SK-MEL-5 (cell line): ENCODE results near the gene COL9A1. TPM values are rescaled to one million over a fixed set of nuclear protein-coding genes. Genes with fewer than 3 reads are reported as not detected.

Source experiments
- DNase-seq: peaks from one replicate; pipeline ENCODE4 v3.0.0-alpha.2; 2016; ENCODE audit warnings: low read depth, low spot score
- in situ Hi-C: cut with HindIII; loops from 2 replicates; pipeline ENCODE4 v1.10.0; 2016; ENCODE audit warnings: low sequenced_read_pairs, high pct_unique_total_duplicates, low pct_unique_long_range_greater_than_20kb
- total RNA-seq: library from RNA; depleted of rRNA; stranded (reverse); fragments of >200 nt; shearing (Covaris generic); gene quantifications from 2 replicates; pipeline ENCODE4 v1.2.3, GENCODE V29; 2014

COL9A1 gene
- total RNA-seq, 1 experiment from 2014 or later, result 3.6 TPM

DNA sequence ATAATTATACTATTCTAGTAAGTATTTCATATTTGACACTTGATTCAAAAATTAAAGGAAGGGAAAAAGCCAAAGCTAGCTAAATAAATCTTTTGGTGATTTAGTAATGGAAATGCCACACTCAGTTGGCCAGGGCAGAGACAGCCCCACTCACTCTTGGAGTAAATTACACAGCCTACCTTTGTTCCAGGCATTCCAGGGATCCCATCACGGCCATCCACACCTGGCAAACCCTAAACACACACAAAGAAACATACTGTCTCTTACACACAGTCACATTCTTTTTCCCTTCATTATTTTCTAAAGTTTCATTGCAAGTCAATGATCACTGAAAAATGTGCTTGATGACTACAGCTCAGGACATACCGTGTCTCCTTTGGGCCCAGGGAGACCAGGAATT lies 48.1 kb downstream of the COL9A1 start:
- DNase-seq, result no peak
- in situ Hi-C loops, result no loop called here

DNA sequence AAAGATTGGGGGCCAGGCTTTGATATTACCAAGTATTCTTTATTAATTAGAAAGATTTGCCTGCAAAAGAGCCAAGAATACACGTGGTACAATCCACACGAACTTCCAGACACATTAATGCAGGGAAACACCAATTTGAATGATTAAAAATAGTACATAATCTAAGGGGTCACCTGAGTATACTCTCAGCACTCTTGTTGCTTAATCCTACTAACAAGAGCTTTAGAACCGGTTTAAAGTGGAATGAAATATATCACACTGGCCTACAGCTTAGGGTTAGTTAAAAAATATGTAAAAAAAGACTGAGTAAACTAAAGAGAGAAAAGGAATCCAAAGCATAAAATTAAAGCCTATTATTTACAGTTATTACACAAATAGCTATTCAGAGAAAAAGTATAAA lies 49.0 kb downstream of the COL9A1 start:
- DNase-seq, result no peak
- in situ Hi-C loops, result no loop called here

DNA sequence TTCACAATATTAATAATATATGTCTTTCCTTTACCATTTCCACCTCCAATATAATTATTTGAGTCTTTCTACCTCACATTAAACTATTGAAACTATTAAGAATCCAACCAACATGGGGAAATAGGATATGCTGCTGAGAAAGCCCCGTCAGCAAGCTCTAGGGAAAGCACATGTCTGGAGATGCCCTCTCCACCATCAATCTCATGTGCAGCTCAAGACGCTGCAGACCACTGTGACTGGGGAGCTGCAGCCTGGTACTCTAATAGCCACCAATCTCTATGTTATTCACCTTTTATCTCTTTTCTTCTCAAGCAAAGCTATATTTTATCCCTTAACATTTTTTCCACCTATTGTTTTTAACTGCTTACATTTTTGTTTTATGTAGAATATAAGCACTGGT lies 50.3 kb downstream of the COL9A1 start:
- in situ Hi-C loops, result no loop called here
- no peak for DNase-seq

DNA sequence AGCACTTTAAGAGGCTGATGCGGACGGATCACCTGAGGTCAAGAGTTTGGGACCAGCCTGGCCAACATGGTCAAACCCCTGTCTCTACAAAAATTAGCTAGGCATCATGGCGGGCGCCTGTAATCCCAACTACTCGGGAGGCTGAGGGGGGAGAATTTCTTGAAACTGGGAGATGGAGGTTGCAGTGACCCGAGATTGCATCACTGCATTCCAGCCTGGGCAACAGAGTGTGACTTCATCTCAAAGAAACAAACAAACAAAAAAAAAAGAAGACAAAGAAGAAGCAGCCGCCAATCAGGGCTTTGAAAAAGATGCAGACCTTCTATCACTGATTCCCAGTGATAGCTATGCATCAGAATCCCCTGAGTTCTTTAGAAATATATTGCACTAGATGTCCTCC lies 56.8 kb downstream of the COL9A1 start:
- in situ Hi-C loops, result no loop called here
- DNase-seq, result no peak

DNA sequence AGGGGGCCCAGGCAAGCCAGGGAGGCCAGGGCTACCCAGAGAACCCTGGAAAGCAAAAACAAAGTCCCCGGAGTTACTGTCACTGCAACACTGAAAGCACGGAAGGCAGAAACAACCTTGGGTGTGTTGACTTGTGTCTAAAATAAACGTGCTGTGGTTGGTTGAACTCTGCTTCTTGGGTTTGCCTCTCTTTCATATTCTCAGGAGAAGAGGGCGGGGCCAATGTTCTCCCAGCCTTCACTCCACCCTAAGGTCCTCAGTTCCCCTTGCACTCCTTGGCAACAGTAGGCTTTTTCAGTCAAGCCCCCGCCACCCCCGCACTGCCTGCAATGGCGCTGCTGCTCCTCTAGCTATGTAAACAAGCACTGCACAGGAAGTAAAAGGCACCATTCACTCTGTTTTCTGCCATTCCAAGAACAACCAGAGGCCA lies 60.9 kb downstream of the COL9A1 start:
- in situ Hi-C loops, result no loop called here
- peak; percentile 16 for DNase-seq

DNA sequence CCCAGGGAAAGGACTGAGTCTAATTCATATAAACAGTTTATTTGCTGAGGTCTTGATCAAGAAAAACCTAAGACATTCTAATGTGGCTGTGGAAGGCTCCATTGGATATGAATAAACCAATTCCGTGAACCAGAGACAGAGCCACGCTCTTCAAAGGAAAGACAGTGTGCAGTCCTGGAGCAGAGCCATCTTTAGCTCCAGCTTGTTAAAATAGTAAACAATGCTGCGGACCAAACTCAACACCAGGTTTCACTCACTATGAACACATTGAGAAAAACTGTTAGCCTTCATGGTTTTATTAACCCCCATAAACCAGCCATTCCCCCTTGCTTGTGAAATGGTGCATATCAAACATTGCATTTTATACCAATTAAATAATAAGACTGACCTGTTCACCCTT lies 61.9 kb downstream of the COL9A1 start:
- in situ Hi-C loops, result no loop called here
- no peak for DNase-seq

DNA sequence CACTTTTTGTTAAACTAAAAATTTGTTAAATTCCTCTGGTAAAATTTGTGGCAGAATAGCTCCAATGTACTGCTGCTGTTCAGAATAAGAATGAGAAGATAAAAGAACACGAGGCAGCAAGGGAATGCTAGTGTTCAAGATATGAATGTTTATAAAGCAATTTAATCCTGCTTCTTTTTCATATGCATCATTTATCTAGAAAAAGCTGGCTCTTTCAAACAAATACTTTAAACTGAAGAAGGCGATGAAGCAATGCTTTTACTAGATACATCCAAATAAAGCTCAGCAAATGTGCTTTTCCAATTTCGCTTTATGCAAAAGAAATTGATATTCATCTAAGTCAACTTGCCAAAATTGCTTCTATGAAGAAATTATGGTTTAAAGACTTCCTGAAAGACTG lies 66.5 kb downstream of the COL9A1 start:
- in situ Hi-C loops, result no loop called here
- no peak for DNase-seq

DNA sequence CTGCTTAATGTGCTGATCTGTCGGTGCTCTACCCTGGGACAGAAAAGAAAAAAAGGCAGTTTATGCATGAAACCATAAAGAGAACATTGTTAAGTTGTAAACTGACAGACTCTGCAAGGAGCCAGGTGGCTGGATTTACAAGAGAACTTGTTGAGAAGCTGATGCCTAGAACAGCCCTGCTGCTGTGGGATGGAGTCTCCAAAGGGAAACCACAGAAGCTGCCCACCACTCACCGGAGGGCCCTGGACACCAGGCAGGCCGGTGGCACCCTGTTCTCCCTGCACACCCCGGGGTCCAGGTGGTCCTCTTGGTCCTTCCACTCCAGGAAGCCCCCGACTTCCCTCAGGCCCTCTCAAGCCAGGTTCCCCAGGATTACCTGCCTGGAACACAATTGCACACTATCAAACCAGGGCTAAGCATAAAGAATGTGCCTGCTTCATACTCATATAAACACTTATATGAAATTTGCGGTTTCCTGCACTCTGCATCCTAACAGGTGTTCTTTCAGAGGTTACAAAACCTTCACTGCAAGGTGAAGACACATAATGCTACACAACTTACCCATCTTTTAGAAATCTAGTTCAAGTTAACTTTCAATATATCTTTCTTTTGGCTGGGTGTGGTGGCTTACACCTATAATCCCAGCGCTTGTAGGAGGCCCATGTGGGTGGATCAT lies 68.2 kb downstream of the COL9A1 start:
- DNase-seq, result no peak
- in situ Hi-C loops, result no loop called here

DNA sequence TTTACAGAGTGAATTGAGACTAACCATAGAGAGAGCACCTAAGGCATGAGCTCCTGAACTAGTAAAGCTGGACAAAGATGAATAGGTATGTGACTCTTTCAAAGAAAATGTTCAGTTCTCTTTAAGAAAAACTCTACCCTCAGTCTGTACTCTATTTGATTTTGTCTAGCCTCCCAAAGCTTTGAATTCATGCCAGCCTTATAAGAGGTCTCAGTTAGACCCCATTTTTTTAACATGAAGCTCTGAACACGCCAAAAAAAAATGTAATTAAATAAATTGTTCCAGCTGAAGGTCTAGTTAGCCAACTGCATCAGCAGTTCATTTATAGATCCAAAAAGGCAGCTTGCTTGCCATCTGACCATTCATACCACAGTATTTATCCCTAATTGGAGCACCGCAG lies 71.6 kb downstream of the COL9A1 start:
- in situ Hi-C loops, result no loop called here
- DNase-seq, result no peak

DNA sequence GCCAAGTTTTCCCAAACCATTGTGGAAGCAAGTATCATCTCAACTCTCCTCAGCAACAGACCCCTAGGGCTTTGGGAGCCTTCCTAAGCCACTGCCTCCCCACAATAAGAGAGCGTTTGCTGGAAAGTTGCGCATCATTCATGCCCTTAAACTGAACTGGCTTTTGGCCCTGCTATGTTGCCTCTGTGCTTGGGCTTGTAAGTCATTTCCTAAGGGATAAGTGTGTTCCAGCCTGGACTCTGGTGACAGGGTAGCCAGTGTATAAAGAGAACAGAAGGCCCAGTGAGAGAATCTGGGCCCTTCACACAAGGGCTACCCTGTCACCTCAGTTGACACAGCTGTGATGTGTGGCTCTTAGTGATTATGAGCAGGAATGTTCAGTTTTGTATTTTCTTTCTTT lies 77.8 kb downstream of the COL9A1 start:
- in situ Hi-C loops, result no loop called here
- DNase-seq, result peak; percentile 34

DNA sequence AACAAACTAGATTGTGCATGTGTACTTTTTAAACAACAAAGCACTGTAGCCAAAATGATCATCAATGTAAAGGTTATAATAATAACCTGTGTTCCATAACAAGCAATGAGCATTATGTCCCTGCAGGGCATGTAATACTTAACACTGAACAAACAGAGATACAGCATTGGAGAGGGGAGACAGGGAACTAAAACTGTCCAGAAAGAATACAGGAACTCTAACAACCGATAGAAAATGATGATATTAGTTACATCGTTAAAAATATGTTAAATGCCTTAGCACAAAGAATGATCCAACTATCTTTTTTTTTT lies 80.5 kb downstream of the COL9A1 start:
- in situ Hi-C loops, result no loop called here

DNA sequence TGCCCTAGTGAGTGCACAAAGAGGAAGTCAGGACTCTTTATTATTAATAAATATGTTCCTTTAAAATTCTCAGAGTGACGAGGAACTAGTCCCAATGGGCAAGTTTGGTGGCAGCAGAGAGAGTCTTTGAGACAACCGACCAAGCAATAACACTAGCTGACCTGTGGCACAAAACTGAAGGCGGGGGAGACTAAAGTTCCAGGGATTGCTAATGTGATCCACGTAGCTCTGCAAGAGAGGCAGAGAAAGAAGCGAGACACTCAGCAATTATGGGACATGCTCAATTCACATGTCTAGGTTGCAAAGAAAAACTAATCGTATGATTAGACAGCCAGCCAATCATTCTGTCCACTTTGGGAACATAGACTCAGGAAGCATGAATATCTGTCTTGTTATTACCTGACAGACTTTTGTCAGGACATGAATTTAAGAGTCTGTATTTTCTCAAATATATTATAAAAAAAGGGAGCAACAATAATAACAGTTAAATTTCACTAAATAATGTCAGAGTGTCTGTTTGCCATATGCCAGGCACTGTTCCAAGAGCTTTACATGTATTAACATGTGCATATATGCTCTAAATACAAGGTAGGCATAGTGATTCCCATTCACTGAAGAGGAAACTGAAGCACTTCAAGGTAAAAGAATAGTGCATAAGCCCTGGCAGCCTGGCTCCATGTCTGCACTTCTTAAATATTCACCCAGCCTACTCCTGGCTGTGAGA lies 81.0 kb downstream of the COL9A1 start:
- DNase-seq, result no peak
- in situ Hi-C loops, result no loop called here

More for the DNA sequence above, 80.5 kb downstream of the COL9A1 start:
- DNase-seq, result no peak

DNA sequence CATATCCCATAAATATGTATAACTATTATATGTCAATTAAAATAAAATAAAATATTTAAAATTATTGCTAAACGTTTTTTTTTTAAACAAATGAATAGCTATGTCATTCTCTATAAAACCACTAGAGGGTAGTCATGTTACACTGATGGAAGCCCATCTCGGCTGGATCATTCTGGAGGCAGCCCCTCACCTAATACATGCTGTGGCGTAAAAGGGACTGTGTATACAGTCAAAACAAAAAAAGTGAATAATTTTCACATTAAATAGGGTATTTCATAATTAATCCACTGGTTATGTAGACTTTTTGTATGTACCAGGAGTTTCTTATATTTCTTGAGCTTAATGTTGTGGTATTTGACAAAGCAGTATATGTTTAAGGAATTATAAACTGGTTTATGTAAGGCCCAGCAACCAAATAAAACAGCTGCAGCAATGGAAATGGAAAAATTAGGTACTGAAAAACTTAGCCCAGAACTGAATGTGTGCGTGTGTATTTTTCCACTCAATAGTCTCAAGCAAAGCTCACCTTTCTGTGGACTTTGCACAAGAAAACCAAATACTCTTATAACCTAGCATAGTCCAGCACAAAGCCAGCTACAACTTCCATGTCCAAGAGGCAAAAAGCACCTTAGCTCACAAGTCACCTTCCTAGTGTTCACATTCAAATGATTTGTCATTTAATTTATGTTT lies 81.7 kb downstream of the COL9A1 start:
- peak; percentile 45 for DNase-seq
- in situ Hi-C loops, result no loop called here

DNA sequence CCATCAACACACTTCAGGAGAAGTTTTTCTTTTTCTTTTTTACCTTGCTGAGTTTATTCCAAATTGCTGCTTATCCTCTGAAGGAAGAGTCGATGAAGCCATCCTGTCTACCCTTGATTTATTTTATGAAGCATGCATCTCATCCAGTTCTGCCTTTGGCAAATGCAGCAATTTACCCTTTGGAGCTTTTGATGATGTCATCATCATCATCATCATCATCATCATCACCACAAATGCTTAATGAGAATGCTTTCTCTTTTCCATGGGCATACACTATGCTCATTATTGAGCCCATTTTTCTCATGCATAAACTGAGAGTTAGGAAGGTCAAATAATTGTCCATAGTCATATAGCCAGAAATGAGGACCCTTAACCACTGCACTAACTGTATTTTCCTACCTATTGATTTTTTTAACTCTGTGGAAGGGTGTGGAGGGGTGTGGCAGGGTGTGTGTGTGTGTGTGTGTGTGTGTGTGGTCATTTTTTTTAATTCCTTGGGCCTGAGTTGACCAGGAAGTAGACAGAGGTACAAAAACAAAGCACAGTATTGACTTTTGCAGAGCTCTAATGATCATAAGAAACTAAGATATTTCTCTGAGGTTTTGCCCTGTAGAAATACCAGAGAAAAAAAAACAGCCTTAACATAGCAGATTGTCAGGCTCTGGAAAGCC lies 82.8 kb downstream of the COL9A1 start:
- DNase-seq, result no peak
- in situ Hi-C loops, result no loop called here

DNA sequence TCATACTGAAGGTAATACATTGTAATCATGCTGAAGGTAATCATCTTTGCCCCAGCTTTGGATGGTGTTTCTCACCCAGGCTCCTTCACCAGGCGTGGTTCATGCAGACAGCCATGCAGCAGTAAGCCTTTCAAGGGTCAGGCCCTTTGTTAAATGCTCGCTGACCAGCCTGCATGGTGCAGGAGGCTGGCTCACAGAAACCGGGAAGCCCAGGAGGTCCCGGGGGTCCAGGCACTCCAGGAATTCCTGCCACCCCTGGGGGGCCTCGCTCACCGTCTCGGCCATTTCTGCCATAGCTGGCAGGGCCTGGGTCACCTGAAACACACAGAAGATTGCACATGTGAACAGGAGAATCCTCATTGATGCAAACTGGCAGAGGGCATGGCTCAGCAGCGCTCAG lies 86.1 kb downstream of the COL9A1 start:
- in situ Hi-C loops, result no loop called here
- no peak for DNase-seq

DNA sequence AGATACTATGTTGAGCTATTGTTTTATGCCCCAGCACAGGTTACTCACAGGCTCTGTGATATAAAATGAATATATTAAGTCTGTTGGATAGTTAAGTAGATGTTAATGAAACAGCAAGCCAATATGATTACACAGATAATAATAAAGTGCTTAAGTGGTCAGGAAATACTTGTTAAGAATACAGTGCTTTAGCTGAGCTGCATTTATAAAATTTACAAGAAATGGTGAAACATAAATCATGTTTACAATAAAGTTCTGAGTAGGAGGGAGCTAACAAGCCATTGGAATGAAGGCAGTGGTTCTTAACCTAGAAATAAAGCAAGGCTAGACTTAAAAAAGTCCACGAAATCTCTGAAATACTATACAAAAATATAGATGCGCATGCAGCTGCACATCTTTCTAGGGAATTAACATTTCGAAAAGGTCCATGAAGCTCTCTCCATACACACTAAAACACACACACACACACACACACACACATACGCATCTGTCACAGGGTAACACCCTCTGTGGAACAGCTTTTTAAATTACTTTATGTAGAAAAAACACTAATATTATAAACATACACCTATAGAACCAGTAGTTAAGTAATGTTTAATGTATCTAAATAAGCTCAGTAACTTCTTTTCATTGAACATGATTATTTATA lies 87.3 kb downstream of the COL9A1 start:
- in situ Hi-C loops, result no loop called here
- DNase-seq, result no peak

DNA sequence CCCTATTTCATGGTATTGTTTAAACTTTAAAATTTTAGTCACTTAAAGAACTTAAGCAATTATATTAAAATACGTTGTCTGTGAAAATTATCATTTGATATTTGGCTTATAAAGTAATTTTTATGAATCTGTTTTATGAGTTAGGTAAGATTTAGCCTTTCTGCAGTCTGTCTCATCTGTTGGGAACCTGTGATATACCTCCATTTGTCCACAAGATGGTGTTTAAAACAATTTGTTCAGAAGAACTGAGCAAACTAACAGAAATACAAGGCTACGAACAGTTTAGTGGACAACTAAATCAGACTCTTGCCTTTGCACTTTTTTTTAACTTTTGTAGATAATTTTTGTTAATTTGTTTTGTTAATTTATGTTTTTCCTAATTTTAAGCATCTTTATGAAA lies 92.4 kb downstream of the COL9A1 start:
- in situ Hi-C loops, result no loop called here
- peak; percentile 40 for DNase-seq

DNA sequence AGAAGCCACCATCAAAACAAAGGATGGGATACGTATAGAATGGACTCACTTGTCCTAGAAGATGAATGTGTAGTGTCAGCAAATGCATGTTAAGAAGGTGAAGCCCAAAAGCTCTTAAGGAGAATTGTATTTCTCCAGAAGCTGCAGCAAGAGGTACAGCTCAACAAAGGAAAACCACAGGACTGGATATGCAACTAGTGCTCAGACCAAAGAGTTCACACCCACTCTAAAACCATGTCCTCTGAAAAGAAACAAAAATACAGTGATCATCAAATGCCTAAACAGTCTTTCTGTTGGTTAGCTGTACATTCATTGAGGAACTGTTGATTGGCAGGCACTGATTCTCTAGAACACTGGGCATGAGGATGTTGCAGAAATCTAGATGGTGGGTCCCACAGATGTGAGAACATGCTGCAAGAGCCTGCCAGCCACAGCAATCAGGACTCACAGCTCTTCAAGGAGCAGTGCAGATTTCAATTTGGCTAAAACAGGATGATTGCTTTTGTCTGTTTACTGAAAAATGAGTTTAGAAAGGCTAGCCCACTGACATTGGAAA lies 94.6 kb downstream of the COL9A1 start:
- in situ Hi-C loops, result no loop called here
- DNase-seq, result no peak
